ENCODE measurements around the gene GPC6.

Gene GPC6

DNA sequence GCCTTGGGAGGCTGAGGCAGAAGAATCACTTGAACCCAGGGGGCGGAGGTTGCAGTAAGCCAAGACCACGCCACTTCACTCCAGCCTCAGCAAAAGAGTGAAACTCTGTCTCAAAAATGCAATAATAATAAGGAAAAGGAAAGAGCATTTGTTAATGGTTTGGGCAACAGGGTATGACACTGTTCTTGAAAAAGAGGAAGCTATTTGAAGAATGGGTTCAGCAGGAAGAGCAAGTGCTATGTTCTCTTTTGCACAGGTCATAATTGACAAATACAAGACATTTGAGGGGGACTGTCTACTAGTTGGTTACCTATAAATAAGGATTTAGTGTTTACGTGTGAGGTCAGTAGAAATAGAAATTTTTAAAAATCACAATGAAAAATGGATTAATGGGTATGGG is 1034.6 kb downstream of the GPC6 start:
- Histone ChIP-seq H3K27ac (ENCODE audit: low read length) (no peak overlapping the region), H3K9me3 (ENCODE audit: insufficient read depth, low read depth, low read length) (no peaks in the 10 kb centered on the region), H3K4me3 (ENCODE audit: low read length) (no peak overlapping the region), H3K4me1 (ENCODE audit: insufficient read depth, low read length) (no peaks in the 10 kb centered on the region), H3K36me3 (ENCODE audit: insufficient read depth, low read depth, low read length) (no peaks in the 10 kb centered on the region), H3K9ac (ENCODE audit: low read depth, low read length) (no peak overlapping the region), H3K27me3 (ENCODE audit: insufficient read depth, low read length) (no peaks in the 10 kb centered on the region)

- H3K9me3 ChIP-seq (ENCODE audit: insufficient read depth, low read depth, low read length), result no peaks in the 10 kb centered on the region
Measured at GRCh38 chr13:94263038-94263437, 1036.4 kb downstream of the GPC6 start.

GRCh38 chr13:94267581-94268366 is 1041.2 kb downstream of the GPC6 start:
- no peaks in the 10 kb centered on the region for H3K4me1 ChIP-seq (ENCODE audit: insufficient read depth, low read length)
- H3K36me3 ChIP-seq (ENCODE audit: insufficient read depth, low read depth, low read length), result no peaks in the 10 kb centered on the region
- H3K27me3 ChIP-seq (ENCODE audit: insufficient read depth, low read length), result no peaks in the 10 kb centered on the region
- H3K4me3 ChIP-seq (ENCODE audit: low read length), result no peak overlapping the region
- H3K9ac ChIP-seq (ENCODE audit: low read depth, low read length), result no peak overlapping the region
- H3K27ac ChIP-seq (ENCODE audit: low read length), result no peak overlapping the region
- no peaks in the 10 kb centered on the region for H3K9me3 ChIP-seq (ENCODE audit: insufficient read depth, low read depth, low read length)

More at GRCh38 chr13:94263038-94263437, 1036.4 kb downstream of the GPC6 start:
- Histone ChIP-seq H3K27me3 (ENCODE audit: insufficient read depth, low read length) (no peaks in the 10 kb centered on the region), H3K36me3 (ENCODE audit: insufficient read depth, low read depth, low read length) (no peaks in the 10 kb centered on the region), H3K4me1 (ENCODE audit: insufficient read depth, low read length) (no peaks in the 10 kb centered on the region), H3K9ac (ENCODE audit: low read depth, low read length) (no peak overlapping the region), H3K4me3 (ENCODE audit: low read length) (no peak overlapping the region), H3K27ac (ENCODE audit: low read length) (no peak overlapping the region)

GRCh38 chr13:94268661-94269060 is 1042.1 kb downstream of the GPC6 start:
- no peak overlapping the region for H3K4me3 ChIP-seq (ENCODE audit: low read length)
- H3K27me3 ChIP-seq (ENCODE audit: insufficient read depth, low read length), result no peaks in the 10 kb centered on the region
- no peaks in the 10 kb centered on the region for H3K36me3 ChIP-seq (ENCODE audit: insufficient read depth, low read depth, low read length)
- H3K4me1 ChIP-seq (ENCODE audit: insufficient read depth, low read length), result no peaks in the 10 kb centered on the region
- H3K27ac ChIP-seq (ENCODE audit: low read length), result no peak overlapping the region
- H3K9me3 ChIP-seq (ENCODE audit: insufficient read depth, low read depth, low read length), result no peaks in the 10 kb centered on the region
- H3K9ac ChIP-seq (ENCODE audit: low read depth, low read length), result no peak overlapping the region

DNA sequence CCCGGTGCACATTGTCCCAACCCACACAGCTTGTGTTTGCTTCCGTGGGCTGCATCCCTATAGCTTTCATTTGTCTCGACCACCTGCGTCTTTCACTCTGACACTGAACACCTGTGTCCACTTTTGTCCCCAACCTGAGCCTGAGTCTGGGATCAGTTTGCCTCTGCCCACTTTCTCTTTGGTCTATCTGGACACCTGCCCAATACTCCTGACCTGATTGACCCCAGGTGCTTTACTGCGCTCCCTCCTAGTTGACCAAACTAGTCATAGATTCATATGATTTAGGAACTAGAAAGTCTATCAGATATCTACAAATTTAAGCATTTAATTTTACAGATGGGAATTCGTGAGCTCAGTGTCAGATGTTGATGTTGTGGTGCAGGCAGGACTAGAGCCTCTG is 1043.0 kb downstream of the GPC6 start:
- H3K9me3 ChIP-seq (ENCODE audit: insufficient read depth, low read depth, low read length), result no peaks in the 10 kb centered on the region
- no peaks in the 10 kb centered on the region for H3K36me3 ChIP-seq (ENCODE audit: insufficient read depth, low read depth, low read length)
- no peak overlapping the region for H3K27ac ChIP-seq (ENCODE audit: low read length)
- no peaks in the 10 kb centered on the region for H3K27me3 ChIP-seq (ENCODE audit: insufficient read depth, low read length)
- H3K9ac ChIP-seq (ENCODE audit: low read depth, low read length), result no peak overlapping the region
- H3K4me3 ChIP-seq (ENCODE audit: low read length), result no peak overlapping the region
- H3K4me1 ChIP-seq (ENCODE audit: insufficient read depth, low read length), result no peaks in the 10 kb centered on the region

GRCh38 chr13:94270556-94270955 is 1043.9 kb downstream of the GPC6 start:
- no peak overlapping the region for H3K9ac ChIP-seq (ENCODE audit: low read depth, low read length)
- no peaks in the 10 kb centered on the region for H3K4me1 ChIP-seq (ENCODE audit: insufficient read depth, low read length)
- H3K27ac ChIP-seq (ENCODE audit: low read length), result no peak overlapping the region
- no peaks in the 10 kb centered on the region for H3K27me3 ChIP-seq (ENCODE audit: insufficient read depth, low read length)
- H3K4me3 ChIP-seq (ENCODE audit: low read length), result no peak overlapping the region
- no peaks in the 10 kb centered on the region for H3K9me3 ChIP-seq (ENCODE audit: insufficient read depth, low read depth, low read length)
- no peaks in the 10 kb centered on the region for H3K36me3 ChIP-seq (ENCODE audit: insufficient read depth, low read depth, low read length)

GRCh38 chr13:94272038-94272437 is 1045.4 kb downstream of the GPC6 start:
- Histone ChIP-seq H3K4me3 (ENCODE audit: low read length) (no peak overlapping the region), H3K4me1 (ENCODE audit: insufficient read depth, low read length) (no peaks in the 10 kb centered on the region), H3K27me3 (ENCODE audit: insufficient read depth, low read length) (no peaks in the 10 kb centered on the region), H3K36me3 (ENCODE audit: insufficient read depth, low read depth, low read length) (no peaks in the 10 kb centered on the region), H3K9ac (ENCODE audit: low read depth, low read length) (no peak overlapping the region), H3K27ac (ENCODE audit: low read length) (no peak overlapping the region), H3K9me3 (ENCODE audit: insufficient read depth, low read depth, low read length) (no peaks in the 10 kb centered on the region; the same call in 1 of the 2 replicates)

DNA sequence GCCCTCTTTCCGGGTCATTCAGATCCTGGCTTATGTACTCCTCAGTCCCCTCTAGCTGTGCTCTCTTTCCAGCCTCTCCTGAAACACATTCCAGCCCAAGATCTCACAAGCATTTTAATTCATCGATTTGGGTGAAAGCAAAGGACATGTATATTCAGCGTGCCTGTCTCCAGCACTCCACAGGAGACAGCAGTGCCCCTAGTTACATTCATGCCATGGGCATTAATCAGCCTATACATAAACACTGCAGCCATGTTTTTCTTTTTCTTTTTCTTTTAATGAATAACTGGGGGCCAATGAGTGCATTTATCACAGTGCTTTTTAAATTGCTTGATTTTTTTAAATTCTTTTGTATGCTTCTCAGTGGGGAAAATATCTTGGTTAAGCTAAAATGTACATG is 1053.7 kb downstream of the GPC6 start:
- Histone ChIP-seq H3K36me3 (ENCODE audit: insufficient read depth, low read depth, low read length) (no peaks in the 10 kb centered on the region), H3K27me3 (ENCODE audit: insufficient read depth, low read length) (no peaks in the 10 kb centered on the region), H3K27ac (ENCODE audit: low read length) (no peak overlapping the region), H3K4me3 (ENCODE audit: low read length) (no peak overlapping the region), H3K4me1 (ENCODE audit: insufficient read depth, low read length) (no peaks in the 10 kb centered on the region), H3K9me3 (ENCODE audit: insufficient read depth, low read depth, low read length) (no peaks in the 10 kb centered on the region; the same call in 1 of the 2 replicates), H3K9ac (ENCODE audit: low read depth, low read length) (no peak overlapping the region)

GRCh38 chr13:94280845-94281244 is 1054.2 kb downstream of the GPC6 start:
- Histone ChIP-seq H3K9ac (ENCODE audit: low read depth, low read length) (no peak overlapping the region), H3K4me1 (ENCODE audit: insufficient read depth, low read length) (no peaks in the 10 kb centered on the region), H3K27me3 (ENCODE audit: insufficient read depth, low read length) (no peaks in the 10 kb centered on the region), H3K27ac (ENCODE audit: low read length) (no peak overlapping the region), H3K9me3 (ENCODE audit: insufficient read depth, low read depth, low read length) (no peaks in the 10 kb centered on the region; the same call in 1 of the 2 replicates), H3K4me3 (ENCODE audit: low read length) (no peak overlapping the region), H3K36me3 (ENCODE audit: insufficient read depth, low read depth, low read length) (no peaks in the 10 kb centered on the region)

- H3K4me3 ChIP-seq (ENCODE audit: low read length), result no peak overlapping the region
- H3K27me3 ChIP-seq (ENCODE audit: insufficient read depth, low read length), result no peaks in the 10 kb centered on the region
- H3K9me3 ChIP-seq (ENCODE audit: insufficient read depth, low read depth, low read length), result no peaks in the 10 kb centered on the region
- no peaks in the 10 kb centered on the region for H3K4me1 ChIP-seq (ENCODE audit: insufficient read depth, low read length)
- no peak overlapping the region for H3K9ac ChIP-seq (ENCODE audit: low read depth, low read length)
- H3K27ac ChIP-seq (ENCODE audit: low read length), result no peak overlapping the region
- no peaks in the 10 kb centered on the region for H3K36me3 ChIP-seq (ENCODE audit: insufficient read depth, low read depth, low read length)
Measured at GRCh38 chr13:94286581-94286980, 1060.0 kb downstream of the GPC6 start.

DNA sequence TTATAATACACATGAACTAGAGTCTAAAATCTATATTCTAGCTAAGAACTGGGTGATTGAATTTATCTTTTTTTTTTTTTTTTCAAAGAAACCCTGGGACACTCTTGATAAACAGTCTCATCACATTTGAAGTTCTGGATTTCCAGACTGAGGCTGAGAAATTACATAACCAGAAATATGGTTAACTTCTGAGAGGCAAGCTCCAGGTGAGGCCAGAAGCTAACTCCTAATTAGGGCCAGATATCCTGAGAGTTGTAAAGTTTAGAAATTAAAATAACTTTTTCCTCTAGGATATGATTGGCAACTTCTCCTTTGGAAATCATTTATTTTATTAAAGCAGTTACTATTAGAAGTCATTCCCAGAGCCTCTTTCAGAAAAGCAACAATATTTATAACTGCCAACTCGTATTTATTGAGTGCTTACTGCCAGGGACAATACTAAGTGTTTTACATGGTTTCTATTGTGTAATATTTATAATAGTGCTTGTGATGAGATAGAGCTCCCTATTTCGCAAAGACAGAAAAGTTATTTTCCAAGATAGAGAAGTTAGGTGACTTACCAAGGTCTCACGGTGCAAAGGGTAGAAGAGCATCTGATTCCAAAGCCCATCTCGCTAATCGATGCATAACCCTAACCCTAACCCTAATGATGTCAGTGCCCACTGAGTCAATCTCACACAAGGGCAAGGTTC is 1065.2 kb downstream of the GPC6 start:
- H3K27me3 ChIP-seq (ENCODE audit: insufficient read depth, low read length), result no peaks in the 10 kb centered on the region
- no peaks in the 10 kb centered on the region for H3K4me1 ChIP-seq (ENCODE audit: insufficient read depth, low read length)
- H3K9me3 ChIP-seq (ENCODE audit: insufficient read depth, low read depth, low read length), result no peaks in the 10 kb centered on the region
- no peak overlapping the region for H3K9ac ChIP-seq (ENCODE audit: low read depth, low read length)
- H3K4me3 ChIP-seq (ENCODE audit: low read length), result no peak overlapping the region
- no peak overlapping the region for H3K27ac ChIP-seq (ENCODE audit: low read length)
- H3K36me3 ChIP-seq (ENCODE audit: insufficient read depth, low read depth, low read length), result no peaks in the 10 kb centered on the region

DNA sequence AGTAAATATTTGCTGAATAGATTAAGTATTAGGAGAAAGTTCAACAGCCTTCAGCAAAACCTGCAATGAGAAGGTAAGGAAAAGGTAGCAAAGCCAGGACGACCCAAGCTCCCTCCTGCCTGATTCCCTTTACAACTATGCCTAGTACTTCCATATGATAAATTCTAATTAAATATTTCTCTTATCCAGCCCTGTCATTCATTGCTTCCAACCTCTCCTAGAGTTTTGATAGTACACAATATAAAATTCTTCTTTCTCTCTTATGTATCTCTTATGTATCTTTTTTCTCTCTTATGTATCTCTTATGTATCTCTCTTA is 1065.7 kb downstream of the GPC6 start:
- Histone ChIP-seq H3K27me3 (ENCODE audit: insufficient read depth, low read length) (no peaks in the 10 kb centered on the region), H3K4me3 (ENCODE audit: low read length) (no peak overlapping the region), H3K4me1 (ENCODE audit: insufficient read depth, low read length) (no peaks in the 10 kb centered on the region), H3K36me3 (ENCODE audit: insufficient read depth, low read depth, low read length) (no peaks in the 10 kb centered on the region), H3K9me3 (ENCODE audit: insufficient read depth, low read depth, low read length) (no peaks in the 10 kb centered on the region), H3K27ac (ENCODE audit: low read length) (no peak overlapping the region), H3K9ac (ENCODE audit: low read depth, low read length) (no peak overlapping the region)
